ENCODE measurements around the gene GLIPR1L1.
"Not testable (repeated sequence)": the region's sequence is repeated elsewhere in the genome, so short reads cannot be mapped to it uniquely, and the experiment has no call there.

The GLIPR1L1 gene, protein sequence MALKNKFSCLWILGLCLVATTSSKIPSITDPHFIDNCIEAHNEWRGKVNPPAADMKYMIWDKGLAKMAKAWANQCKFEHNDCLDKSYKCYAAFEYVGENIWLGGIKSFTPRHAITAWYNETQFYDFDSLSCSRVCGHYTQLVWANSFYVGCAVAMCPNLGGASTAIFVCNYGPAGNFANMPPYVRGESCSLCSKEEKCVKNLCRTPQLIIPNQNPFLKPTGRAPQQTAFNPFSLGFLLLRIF

DNA sequence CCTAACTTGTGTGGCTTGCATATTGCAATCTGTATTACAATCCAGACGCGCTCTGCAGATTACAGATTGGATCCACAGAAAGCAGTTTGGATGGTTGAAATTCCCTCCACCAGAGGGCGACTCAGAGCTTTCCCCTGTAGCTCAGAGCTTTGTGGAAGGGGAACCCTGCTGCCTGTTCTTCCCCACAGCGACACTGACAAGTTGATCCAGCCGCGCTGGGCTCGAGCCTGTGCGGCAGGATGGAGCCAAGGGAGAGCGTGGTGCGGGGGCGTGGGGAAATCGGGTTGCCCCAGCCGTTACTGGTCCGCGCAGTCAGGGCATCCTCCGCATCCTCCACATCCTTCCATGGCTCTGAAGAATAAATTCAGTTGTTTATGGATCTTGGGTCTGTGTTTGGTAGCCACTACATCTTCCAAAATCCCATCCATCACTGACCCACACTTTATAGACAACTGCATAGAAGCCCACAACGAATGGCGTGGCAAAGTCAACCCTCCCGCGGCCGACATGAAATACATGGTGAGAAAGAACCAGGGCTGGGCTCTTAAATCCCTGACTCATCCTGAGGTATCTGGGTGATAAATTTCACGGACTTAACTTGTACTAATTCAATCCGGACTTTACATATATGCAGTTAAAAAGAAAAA lies at the start of gene GLIPR1L1:
Gene GLIPR1L1, plus strand, starts transcription at position 287 of the 647 bp plus-strand sequence. Its CDS starts 59 bp downstream, at position 346.
- DNase-seq: peak; percentile 28 to 82

- DNase-seq: no peak
These were observed 45.6 kb upstream of the GLIPR1L1 start for GRCh38 chr12:75288860-75289259.

DNA sequence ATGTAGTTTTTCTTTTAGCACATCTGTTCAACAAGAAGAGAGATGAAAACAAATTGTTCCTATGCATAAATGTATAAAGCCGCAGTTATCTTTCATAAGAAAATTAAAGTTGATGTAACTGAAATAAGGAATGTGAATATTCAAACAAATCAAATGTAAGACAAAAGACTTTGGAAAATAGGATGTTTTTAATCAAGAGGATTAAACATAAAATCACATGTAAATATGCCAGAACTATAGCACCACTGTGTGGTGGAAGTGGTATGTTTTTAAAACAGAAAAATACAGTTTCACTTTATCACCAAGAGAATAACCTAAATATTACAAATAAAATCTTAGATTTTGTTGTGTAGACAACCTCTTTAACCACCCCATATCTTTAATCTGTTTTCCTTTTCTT lies 44.7 kb upstream of the GLIPR1L1 start:
- peak in 1 of 2 experiments; percentile 1 for DNase-seq

- DNase-seq: no peak
These were observed 43.5 kb upstream of the GLIPR1L1 start for GRCh38 chr12:75291014-75291413.

GRCh38 chr12:75294336-75294735 lies 40.1 kb upstream of the GLIPR1L1 start:
- DNase-seq: no peak

DNA sequence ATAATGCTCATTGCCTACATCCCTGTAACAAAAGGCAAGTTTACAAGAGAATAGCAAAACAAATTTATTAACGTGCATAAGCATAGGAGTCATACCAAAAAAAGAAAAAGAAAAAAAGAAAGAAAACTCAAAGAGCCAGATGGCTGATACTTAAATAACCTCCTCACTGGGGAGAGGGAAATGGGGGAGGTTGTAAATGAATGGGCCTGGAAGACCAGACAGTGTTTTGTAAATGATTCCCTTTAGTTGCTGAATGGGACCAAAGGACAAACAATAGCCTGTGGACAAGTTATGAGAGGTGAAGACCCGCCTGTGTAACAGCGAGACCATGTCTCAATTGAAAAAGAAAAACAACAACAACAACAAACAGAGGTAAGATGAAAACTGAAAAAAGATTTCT lies 39.7 kb upstream of the GLIPR1L1 start:
- no peak for DNase-seq

DNA sequence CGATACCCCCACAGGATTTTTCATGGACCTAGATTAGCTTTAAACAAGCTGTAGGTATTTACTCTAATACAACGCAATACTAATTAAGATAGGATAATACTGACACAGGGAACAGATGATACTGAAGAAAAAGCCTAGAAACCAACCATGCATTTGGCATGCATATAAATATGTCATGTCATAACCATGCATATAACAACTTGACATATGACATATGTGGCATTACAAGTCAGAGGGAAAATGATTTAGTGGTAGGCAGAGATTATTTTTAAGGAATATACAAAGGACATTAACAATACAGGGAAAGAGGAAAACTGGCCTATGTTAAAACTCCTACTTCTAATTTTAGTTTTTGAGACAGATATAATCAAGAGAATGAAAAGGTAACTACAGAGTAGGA lies 32.2 kb upstream of the GLIPR1L1 start:
- DNase-seq: no peak

DNA sequence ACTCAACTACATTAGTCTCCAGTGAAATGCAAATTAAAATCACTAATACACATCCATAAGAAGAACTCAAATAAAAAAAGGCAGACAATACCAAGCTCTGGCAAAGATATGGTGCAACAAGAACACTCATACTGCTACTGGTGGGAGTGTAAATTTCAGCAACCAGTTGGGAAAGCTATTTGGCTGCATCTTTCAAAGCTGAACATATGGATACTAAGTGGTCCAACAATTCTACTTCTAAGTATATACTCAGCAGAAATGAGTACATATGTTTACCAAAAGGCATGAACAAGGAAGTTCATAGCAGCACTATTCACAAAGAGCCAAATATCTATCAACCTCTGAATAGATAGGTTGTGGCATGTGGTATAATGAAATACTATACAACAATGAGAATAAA lies 31.7 kb upstream of the GLIPR1L1 start:
- no peak for DNase-seq

GRCh38 chr12:75305412-75306332 lies 28.8 kb upstream of the GLIPR1L1 start:
- peak; percentile 43 to 72 for DNase-seq

DNA sequence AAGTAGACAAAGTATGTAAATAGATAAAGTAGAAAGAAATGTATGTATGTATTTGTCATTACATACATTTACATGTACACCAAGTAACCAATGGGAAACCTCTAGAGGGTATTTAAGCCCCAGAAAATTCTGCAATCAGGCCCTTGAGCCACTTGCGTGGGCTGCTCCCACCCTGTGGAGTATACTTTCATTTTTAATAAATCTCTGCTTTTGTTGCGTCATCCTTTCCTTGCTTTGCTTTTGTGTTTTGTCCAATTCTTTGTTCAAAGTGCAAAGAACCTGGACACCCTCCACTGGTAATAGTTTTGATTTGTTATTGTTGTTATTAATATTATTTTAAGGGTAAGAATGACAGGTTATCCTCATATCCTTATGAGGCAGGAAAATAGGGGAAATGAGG lies 26.2 kb upstream of the GLIPR1L1 start:
- DNase-seq: no peak

DNA sequence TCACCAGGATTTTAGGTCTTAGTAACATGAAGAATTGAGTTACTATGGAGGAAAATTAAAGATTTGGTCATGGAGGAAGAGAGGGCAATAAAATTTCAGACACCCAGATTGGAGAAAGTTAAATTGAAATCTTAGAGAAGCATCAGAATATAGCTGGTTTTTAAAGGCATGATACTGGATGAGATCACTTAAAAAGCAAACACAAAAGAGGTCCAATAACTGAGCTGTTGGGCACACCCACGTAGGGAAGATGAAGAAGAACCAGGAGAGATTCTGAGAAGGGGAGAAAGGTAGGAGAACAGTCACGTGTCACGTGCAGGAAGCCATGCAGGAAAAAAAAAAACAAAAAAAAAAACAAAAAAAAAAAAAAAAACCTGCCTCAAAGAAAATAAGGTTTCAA lies 23.1 kb upstream of the GLIPR1L1 start:
- DNase-seq: no peak

DNA sequence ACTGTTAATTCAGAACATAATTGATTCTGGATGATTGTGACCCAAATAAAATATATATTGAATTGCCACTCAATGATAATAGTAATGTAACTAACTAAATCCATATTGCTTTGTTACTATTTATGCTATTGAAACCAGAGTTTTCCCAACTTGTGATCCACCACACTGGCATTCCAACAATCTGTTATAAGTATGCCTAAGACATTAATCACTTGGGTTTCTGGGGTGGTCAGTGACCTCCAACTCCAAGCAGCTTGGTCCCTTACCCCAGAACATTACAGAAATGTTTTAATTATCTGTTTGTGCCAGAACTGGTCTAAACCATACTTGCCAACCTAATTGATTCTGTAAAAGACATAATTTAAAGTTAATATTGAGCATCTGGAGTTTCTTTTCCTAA lies 19.0 kb upstream of the GLIPR1L1 start:
- DNase-seq: no peak

GRCh38 chr12:75317784-75318183 lies 16.7 kb upstream of the GLIPR1L1 start:
- DNase-seq: no peak

DNA sequence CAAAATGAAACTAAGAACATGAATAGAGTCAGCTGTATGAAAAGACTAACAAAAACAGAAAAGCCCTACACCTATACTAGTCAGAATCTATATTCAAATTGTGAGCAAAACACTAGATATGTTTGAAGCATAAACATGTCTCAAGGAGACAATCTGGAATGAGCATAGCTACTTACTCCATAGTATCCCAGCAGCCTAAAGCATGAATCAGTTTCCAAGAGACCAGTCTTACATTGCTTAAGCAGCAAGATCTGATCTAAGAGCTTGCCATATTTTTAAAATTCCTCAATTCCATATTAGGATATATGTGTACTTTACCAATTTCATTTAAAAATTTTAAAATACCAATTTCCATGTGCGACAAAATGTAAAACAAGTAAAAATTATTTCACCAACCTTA lies 12.0 kb upstream of the GLIPR1L1 start:
- DNase-seq: no peak

- no peak for DNase-seq
These were observed 10.8 kb upstream of the GLIPR1L1 start for GRCh38 chr12:75323663-75324062.

DNA sequence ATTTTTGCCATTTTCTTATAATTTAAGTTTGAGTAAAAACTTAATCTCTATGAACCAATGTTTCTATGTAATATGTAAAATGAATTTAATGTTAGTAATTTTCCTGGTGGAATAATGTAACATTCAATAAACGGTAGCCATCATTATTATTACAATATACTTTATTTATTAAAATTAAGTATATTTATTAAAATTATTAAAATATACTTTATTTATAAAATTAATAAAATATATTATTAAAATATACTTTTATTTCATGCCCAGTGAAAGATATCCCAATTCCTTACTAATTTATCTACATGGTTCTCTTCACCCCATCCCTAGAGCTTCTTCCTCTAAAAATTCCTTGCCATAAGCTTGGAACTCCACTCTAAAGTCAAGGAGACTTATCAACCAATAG lies 6.8 kb upstream of the GLIPR1L1 start:
- DNase-seq: no peak

DNA sequence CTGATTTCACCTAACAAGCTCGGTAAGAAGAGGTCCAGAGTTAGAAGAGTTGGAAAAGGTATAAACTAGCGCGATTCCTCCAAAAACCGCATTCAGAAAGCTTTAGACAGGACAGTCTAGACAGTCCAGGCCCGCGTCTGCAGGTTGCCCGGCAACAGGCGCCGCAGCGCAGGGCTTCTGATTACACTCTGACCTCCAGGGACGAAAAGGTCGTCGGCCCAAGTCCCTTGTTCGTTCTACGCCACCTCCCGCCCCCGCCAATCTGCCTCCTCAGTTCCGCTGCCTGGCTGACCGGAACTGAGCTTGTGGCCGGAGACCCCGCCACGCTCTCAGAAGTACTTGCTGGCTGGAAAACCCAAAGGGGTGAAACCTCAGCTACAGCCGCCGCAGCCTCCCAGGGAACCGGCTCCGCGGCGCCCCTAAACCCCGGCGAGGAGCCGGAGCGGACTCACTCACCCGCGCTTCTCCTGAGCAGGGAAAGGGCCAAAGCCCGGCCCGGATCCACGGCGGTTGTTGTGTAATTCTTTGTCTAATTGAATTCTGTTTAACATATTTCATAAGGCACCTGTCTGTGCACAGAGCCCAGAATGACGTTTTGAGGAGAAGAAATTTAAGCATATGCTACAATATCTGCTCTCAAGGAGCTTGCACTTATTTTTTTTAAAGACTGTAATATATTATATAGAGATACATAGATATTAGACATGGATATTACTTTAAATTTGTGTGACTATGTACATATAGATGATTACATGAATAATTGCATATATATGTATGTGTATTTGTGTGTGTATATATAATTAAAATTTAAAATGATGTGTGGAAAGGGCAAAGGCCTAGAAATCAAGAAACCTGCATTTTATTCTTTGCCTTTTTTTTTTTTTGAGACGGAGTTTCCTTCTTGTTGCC lies 4.3 kb upstream of the GLIPR1L1 start, which contains the start of gene CAPS2:
Gene CAPS2, minus strand, starts transcription at position 407 of the 909 bp plus-strand sequence. CDS start 3,826 bp downstream, outside the sequence.
- DNase-seq: peak; percentile 27 to 89

GRCh38 chr12:75337905-75338304 lies 3.4 kb downstream of the GLIPR1L1 start:
- DNase-seq: no peak

DNA sequence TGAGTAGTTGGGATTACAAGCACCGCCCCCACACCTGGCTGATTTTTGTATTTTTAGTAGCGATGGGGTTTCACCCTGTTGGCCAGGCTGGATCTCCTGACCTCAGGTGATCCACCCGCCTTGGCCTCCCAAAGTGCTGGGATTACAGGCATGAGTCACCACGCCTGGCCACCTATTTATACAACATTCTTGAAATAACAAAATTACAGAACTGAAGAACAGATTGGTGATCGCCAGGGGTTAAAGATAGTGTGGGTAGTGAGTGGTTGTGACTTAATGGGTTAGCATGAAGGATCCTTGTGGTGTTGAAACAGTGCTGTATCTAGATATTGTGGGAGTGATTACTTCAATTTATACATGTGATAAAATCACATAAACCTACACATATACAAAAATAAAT lies 7.4 kb downstream of the GLIPR1L1 start:
- no peak for DNase-seq

DNA sequence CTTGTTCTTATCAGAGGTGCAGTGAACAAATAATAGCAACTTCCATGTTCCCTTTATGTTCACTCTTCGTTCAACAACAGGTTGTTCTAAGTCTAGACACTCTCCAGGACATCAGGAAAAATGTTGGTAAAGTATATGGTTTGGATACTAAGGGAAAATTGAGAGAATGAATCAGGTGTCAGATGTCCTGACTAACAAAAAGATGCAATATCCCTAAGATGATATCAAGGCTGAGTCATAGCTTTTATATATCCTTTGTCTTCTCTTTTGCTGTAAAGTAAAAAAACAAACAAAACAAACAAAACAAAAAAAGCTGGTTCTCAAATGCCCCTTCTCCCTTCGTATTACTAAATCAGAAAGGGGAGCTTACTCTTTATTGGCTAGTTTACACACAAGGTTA lies 11.1 kb downstream of the GLIPR1L1 start:
- DNase-seq: no peak

DNA sequence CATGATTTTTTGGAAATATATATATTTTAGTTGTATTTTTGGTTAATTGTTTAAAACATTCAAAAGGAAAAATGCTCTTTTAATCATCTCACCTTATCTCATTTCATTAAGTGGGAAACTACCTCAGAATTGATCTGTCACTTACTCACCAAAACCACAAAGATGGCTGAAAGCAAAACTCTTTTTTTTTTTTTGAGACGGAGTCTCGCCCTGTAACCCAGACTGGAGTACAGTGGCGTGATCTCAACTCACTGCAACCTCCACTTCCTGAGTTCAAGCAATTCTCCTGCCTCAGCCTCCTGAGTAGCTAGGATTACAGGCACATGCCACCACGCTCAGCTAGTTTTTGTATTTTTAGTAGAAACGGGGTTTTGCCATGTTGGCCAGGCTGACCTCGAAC lies 11.7 kb downstream of the GLIPR1L1 start:
- not testable (repeated sequence) for DNase-seq

- no peak for DNase-seq
These were observed 15.5 kb downstream of the GLIPR1L1 start for GRCh38 chr12:75349946-75350345.
